MM.1S (cell line): ENCODE measurements around the gene SLIT3.

Source experiments
- CTCF ChIP-seq: fragments of 300-600 bp; sonication (generic); IDR thresholded peaks from 2 replicates; pipeline ENCODE4 v1.5.1; 2016; ENCODE audit warnings: antibody characterized with exemption, low read length, mixed read lengths
- EZH2 ChIP-seq: fragments of 300-600 bp; sonication (generic); optimal IDR thresholded peaks from 2 replicates; pipeline ENCODE3; 2017; ENCODE audit warnings: low read depth, mild to moderate bottlenecking, antibody characterized with exemption, low read length, mixed read lengths
- EZH2phosphoT487 ChIP-seq: fragments of 300-600 bp; sonication (generic); IDR thresholded peaks from 2 replicates; pipeline ENCODE4 v1.6.1; 2018; ENCODE audit warnings: antibody characterized with exemption, low read length

GRCh38 chr5:169178754-169179153 lies 122.2 kb downstream of the SLIT3 start:
- TF ChIP-seq CTCF (no peak), EZH2 (no peak), EZH2phosphoT487 (no peak)
